Neural cell (in vitro differentiated cells): ENCODE measurements around the gene HEBP1. TPM values are rescaled to one million over a fixed set of nuclear protein-coding genes. Genes with fewer than 3 reads are reported as not detected.

Experiments
- H2AFZ ChIP-seq: fragments of 200-600, 300-800 bp; sonication (generic), shearing (Covaris generic); 2 replicates; pipeline ENCODE4 v1.6.0; 2014; ENCODE audit warnings: low read depth, mild to moderate bottlenecking, antibody characterized with exemption, low read length, moderate library complexity
- H3F3A ChIP-seq: fragments of 200-600 bp; shearing (Covaris generic); 2 replicates; pipeline ENCODE4 v1.6.1; 2016; ENCODE audit warnings: mild to moderate bottlenecking, moderate library complexity, mixed read lengths, antibody characterized with exemption, low read length; ENCODE audit not compliant: insufficient read depth, poor library complexity, severe bottlenecking
- H3K27ac ChIP-seq: fragments of 200-600, 300-800 bp; sonication (generic), shearing (Covaris generic); 2 replicates; pipeline ENCODE4 v1.5.1; 2014; ENCODE audit warnings: mild to moderate bottlenecking, low read length, moderate library complexity
- H3K27me3 ChIP-seq: fragments of 300-800, 200-600 bp; sonication (generic), shearing (Covaris generic); 2 replicates; pipeline ENCODE4 v1.6.0; 2014; ENCODE audit warnings: mild to moderate bottlenecking, low read depth, low read length, moderate library complexity; ENCODE audit not compliant: insufficient read depth
- H3K36me3 ChIP-seq: fragments of 300-800, 200-600 bp; sonication (generic), shearing (Covaris generic); 2 replicates; pipeline ENCODE4 v1.5.1; 2014; ENCODE audit warnings: mild to moderate bottlenecking, antibody characterized with exemption, low read length, moderate library complexity; ENCODE audit not compliant: insufficient read depth
- H3K4me2 ChIP-seq: fragments of 300-800, 200-600 bp; sonication (generic), shearing (Covaris generic); 2 replicates; pipeline ENCODE4 v1.6.0; 2014; ENCODE audit warnings: mild to moderate bottlenecking, low read length
- H3K4me3 ChIP-seq: fragments of 300-800, 200-600 bp; sonication (generic), shearing (Covaris generic); 2 replicates; pipeline ENCODE4 v1.5.1; 2014; ENCODE audit warnings: mild to moderate bottlenecking, low read length, moderate library complexity
- H3K79me2 ChIP-seq: fragments of 200-600 bp; shearing (Covaris generic); replicated peaks from 2 replicates; pipeline ENCODE4 v1.6.0; 2014; ENCODE audit warnings: mild to moderate bottlenecking, low read length, moderate library complexity; ENCODE audit not compliant: insufficient read depth
- H3K9ac ChIP-seq: fragments of 300-800, 200-600 bp; sonication (generic), shearing (Covaris generic); 2 replicates; pipeline ENCODE4 v1.6.1; 2016; ENCODE audit warnings: mild to moderate bottlenecking, low read length, mixed read lengths
- H3K9me2 ChIP-seq: fragments of 200-600 bp; shearing (Covaris generic); 2 replicates; pipeline ENCODE4 v1.6.1; 2016; ENCODE audit warnings: mild to moderate bottlenecking, low read length, mixed read lengths; ENCODE audit not compliant: insufficient read depth
- H3K9me3 ChIP-seq: fragments of 200-600, 300-800 bp; sonication (generic), shearing (Covaris generic); 2 replicates; pipeline ENCODE4 v1.6.1; 2016; ENCODE audit warnings: mild to moderate bottlenecking, mixed run types, low read length, moderate library complexity, mixed read lengths
- H4K20me1 ChIP-seq: fragments of 200-600 bp; shearing (Covaris generic); 2 replicates; pipeline ENCODE4 v1.6.1; 2016; ENCODE audit warnings: mild to moderate bottlenecking, mixed run types; ENCODE audit not compliant: insufficient read depth
- CTCF ChIP-seq: fragments of 450-650 bp; IDR thresholded peaks from 2 replicates; pipeline ENCODE4 v1.5.1; 2014; ENCODE audit warnings: antibody characterized with exemption, mild to moderate bottlenecking, moderate library complexity; ENCODE audit not compliant: poor library complexity, severe bottlenecking
- EP300 ChIP-seq: fragments of 450-650 bp; conservative IDR thresholded peaks from 2 replicates; pipeline ENCODE4 v1.6.1; 2014; ENCODE audit warnings: antibody characterized with exemption, mild to moderate bottlenecking, moderate library complexity; ENCODE audit not compliant: poor library complexity, severe bottlenecking
- EZH2 ChIP-seq: fragments of 200-600, 300-800 bp; shearing (Covaris generic), sonication (generic); IDR thresholded peaks from 2 replicates; pipeline ENCODE4 v1.6.1; 2014; ENCODE audit warnings: antibody characterized with exemption, low read length, borderline replicate concordance, mild to moderate bottlenecking; ENCODE audit not compliant: insufficient read depth, poor library complexity, severe bottlenecking
- MXI1 ChIP-seq: fragments of 450-650 bp; conservative IDR thresholded peaks from 2 replicates; pipeline ENCODE4 v1.6.1; 2014; ENCODE audit warnings: antibody characterized with exemption, mild to moderate bottlenecking; ENCODE audit not compliant: poor library complexity, severe bottlenecking
- POLR2AphosphoS5 ChIP-seq: IDR thresholded peaks from 2 replicates; pipeline ENCODE4 v1.6.1; 2012
- RAD21 ChIP-seq: fragments of 450-650 bp; conservative IDR thresholded peaks from 2 replicates; pipeline ENCODE4 v1.6.1; 2014; ENCODE audit warnings: antibody characterized with exemption, mild to moderate bottlenecking, moderate library complexity
- REST ChIP-seq: IDR thresholded peaks from 2 replicates; pipeline ENCODE4 v1.6.1; 2012; ENCODE audit warnings: borderline replicate concordance
- SMC3 ChIP-seq: fragments of 450-650 bp; conservative IDR thresholded peaks from 2 replicates; pipeline ENCODE4 v1.6.1; 2014; ENCODE audit warnings: antibody characterized with exemption, mild to moderate bottlenecking, moderate library complexity; ENCODE audit not compliant: poor library complexity
- TAF1 ChIP-seq: IDR thresholded peaks from 2 replicates; pipeline ENCODE4 v1.6.1; 2012; ENCODE audit warnings: low read depth
- polyA plus RNA-seq: library from polyadenylated mRNA; depleted of rRNA; stranded (reverse); fragments of >200 nt; gene quantifications from 2 replicates; pipeline ENCODE4 v1.2.3, GENCODE V29; 2014

The HEBP1 gene
- polyA plus RNA-seq, 1 donor from 2014 or later, result 1.2 TPM

DNA sequence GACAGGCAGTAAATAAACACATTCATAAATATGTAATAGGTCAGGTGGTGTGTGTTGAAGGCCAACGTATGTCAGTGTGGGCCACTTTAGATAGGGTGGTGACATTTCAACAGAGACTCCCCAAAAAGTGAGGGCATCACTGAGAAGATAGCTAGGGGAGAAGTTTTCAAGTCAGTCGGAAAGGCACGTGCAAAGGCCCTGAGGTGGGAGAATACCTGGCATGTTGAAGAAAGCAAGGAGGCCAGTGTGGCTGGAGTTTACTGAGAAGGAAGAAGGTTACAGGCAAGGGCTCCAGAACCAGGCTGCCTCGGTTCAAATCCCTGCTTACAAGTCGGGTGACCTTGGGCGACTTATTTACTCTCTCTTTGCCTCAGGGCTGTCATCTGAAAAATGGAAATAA, 11.0 kb upstream of the HEBP1 start:
- H3K9me2 ChIP-seq, result no peaks in the 10 kb centered on the region
- TF ChIP-seq RAD21 (no peak), POLR2AphosphoS5 (no peak), EP300 (no peak), REST (no peak), CTCF (no peak), TAF1 (no peak), SMC3 (no peak), EZH2 (no peak), MXI1 (no peak)
- no peak overlapping the region for H3K4me2 ChIP-seq
- H2AFZ ChIP-seq, result no peak overlapping the region
- no peak overlapping the region for H3K4me3 ChIP-seq
- H3K9me3 ChIP-seq, result no peaks in the 10 kb centered on the region
- no peaks in the 10 kb centered on the region for H3F3A ChIP-seq
- H3K36me3 ChIP-seq, result no peaks in the 10 kb centered on the region
- H3K27ac ChIP-seq, result no peak overlapping the region
- H3K79me2 ChIP-seq, result no peaks in the 10 kb centered on the region
- H4K20me1 ChIP-seq, result no peaks in the 10 kb centered on the region
- no peaks in the 10 kb centered on the region for H3K27me3 ChIP-seq
- no peak overlapping the region for H3K9ac ChIP-seq

DNA sequence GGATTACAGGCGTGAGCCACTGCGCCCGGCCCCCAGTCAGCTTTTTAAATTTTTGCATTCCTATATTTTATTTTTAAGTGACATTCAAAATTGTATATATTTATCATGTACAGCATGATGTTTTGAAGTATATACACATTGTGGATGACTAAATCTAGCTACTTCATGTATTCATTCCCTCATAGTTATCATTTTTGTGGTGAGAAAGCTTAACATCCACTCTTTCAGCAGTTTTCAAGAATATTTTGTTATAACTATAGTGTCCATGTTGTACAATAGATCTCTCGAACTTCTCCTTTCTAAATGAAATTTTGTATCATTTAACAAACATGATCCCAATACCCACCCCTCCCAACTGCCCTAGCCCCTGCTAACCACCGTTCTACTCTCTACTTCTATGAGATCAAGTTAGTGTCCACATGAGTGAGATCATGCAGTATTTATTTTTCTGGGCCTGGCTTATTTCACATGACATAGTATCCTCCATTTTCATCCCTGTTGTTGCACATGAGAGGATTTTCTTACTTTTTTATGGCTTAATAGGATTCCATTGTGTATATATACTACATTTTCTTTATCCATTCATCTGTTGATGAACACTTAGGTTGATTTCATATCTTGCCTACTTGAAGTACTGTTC, 8.8 kb upstream of the HEBP1 start:
- Histone ChIP-seq H3F3A (no peaks in the 10 kb centered on the region), H3K4me2 (no peak overlapping the region), H4K20me1 (no peaks in the 10 kb centered on the region), H3K9me3 (no peaks in the 10 kb centered on the region), H3K27ac (no peak overlapping the region), H3K9me2 (no peaks in the 10 kb centered on the region), H3K9ac (no peak overlapping the region), H2AFZ (no peak overlapping the region), H3K79me2 (no peaks in the 10 kb centered on the region), H3K27me3 (no peaks in the 10 kb centered on the region), H3K36me3 (no peaks in the 10 kb centered on the region), H3K4me3 (no peak overlapping the region)
- no peak for TF ChIP-seq MXI1
